Caki2 (cell line): ENCODE data around the gene TSEN15. TPM values are rescaled to one million over a fixed set of nuclear protein-coding genes. Genes with fewer than 3 reads are reported as not detected.

Experiments used
- DNase-seq: peaks from one replicate; pipeline ENCODE4 v3.0.0-alpha.2; 2015; ENCODE audit warnings: low read depth
- in situ Hi-C: cut with HindIII; loops from 2 replicates; pipeline ENCODE4 v1.10.0; 2016; ENCODE audit warnings: low sequenced_read_pairs, low pct_unique_long_range_greater_than_20kb, mixed read lengths
- total RNA-seq: library from RNA; depleted of rRNA; stranded (reverse); fragments of >200 nt; shearing (Covaris generic); gene quantifications from 2 replicates; pipeline ENCODE4 v1.2.3, GENCODE V29; 2014; ENCODE audit warnings: low replicate concordance

Gene TSEN15
- total RNA-seq, 1 experiment from 2014 or later, result 52.3 TPM

- in situ Hi-C loops, result no loop called here
- DNase-seq, result no peak
Observed at GRCh38 chr1:184048561-184049240, 2.8 kb upstream of the TSEN15 start.

- in situ Hi-C loops, result no loop called here
- no peak for DNase-seq
Observed at GRCh38 chr1:184049291-184049690, 2.2 kb upstream of the TSEN15 start.

DNA sequence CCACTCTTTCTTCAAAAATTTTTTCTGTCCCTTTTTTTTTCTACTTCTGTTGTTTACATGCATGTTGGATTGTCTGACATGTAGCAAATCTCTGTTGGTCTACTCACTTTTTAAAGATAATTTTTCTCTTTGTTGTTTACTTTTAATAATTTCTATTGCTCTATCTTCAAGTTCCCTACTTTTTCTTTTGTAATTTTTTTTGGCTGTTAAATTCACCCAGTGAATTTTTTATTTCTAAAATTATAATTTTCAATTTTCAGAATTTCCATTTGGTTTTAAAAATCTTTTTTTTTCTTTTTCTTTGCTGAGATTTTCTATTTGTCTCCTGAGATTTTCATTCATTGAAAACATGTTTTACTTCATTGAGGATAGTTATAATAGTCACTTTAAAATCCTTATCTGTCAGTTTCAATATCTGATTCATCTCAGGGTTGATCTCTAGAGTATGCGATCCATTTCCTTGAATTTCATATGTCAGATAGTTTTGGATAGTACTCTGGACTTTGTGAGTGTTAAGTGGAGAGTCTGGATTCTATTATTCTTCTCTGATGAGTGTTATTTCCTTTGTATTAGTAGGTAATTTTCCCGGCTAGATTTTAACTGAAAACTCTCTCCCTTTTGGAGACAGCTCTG, 1.6 kb upstream of the TSEN15 start:
- in situ Hi-C loops, result no loop called here

GRCh38 chr1:184050636-184051035, 894 bp upstream of the TSEN15 start:
- peak; percentile 11 for DNase-seq
- in situ Hi-C loops, result no loop called here

More for the DNA sequence above, 1.6 kb upstream of the TSEN15 start:
- DNase-seq, result no peak

- DNase-seq, result no peak
- in situ Hi-C loops, result no loop called here
Observed at GRCh38 chr1:184051138-184051484, 419 bp upstream of the TSEN15 start.

- in situ Hi-C loops, result no loop called here
Observed at GRCh38 chr1:184052194-184052559, 647 bp downstream of the TSEN15 start.

DNA sequence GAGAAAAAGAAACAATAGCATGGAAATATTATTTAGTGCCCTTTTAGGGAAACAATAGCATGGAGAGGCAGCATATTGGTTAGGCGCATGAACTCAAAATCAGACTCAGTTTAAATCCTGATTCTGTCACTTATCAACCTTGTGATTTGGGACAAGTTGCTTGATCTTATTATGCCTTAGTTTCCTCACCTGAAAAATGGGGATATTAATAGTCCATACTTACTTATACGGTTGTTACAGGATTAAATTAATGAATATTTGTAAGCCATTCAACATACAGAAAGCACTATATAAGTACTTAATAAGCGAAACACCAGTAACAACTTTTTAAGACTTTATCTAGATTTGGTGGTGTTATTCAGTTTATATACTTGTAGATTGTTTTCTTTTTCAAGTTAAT, 1.2 kb downstream of the TSEN15 start:
- DNase-seq, result no peak
- in situ Hi-C loops, result no loop called here

More at GRCh38 chr1:184052194-184052559, 647 bp downstream of the TSEN15 start:
- DNase-seq, result no peak

- in situ Hi-C loops, result no loop called here
Observed at GRCh38 chr1:184053881-184054280, 2.4 kb downstream of the TSEN15 start.

DNA sequence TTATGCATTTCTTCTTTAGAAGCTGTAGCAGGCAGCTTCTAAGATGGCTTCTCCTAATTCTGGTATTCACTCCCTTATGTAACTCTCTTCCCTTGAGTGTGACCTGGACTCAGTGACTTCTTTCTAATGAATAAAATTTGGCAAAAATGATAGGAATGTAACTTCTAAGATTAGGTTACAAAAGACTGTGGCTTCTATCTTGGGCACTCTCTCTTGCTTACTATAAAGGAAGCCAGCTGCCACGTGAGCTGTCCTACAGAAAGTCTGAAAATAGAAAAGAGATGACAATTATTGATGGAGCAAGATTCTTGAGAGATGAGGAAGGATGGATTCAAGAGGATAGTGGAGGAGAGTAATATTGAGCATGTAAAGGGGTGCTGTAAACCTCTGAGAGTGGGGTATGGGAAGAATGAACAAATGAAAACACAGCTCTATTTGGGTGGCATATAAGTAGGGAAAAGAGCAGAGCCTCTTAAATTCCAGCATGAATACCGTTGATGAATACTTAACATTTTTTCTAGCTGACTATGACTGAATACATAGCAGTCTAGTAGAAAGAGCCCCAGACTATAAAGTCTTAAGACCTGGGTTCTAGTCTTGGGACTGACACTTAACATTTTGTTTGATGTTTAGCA, 5.5 kb downstream of the TSEN15 start:
- DNase-seq, result peak; percentile 86
- in situ Hi-C loops, result no loop called here

More at GRCh38 chr1:184053881-184054280, 2.4 kb downstream of the TSEN15 start:
- DNase-seq, result no peak

GRCh38 chr1:184059887-184060286, 8.4 kb downstream of the TSEN15 start:
- in situ Hi-C loops, result no loop called here
- no peak for DNase-seq

GRCh38 chr1:184060316-184060715, 8.8 kb downstream of the TSEN15 start:
- no peak for DNase-seq
- in situ Hi-C loops, result no loop called here

GRCh38 chr1:184061396-184062003, 10.0 kb downstream of the TSEN15 start:
- in situ Hi-C loops, result no loop called here
- DNase-seq, result peak; percentile 8

GRCh38 chr1:184062640-184063286, 11.2 kb downstream of the TSEN15 start:
- no peak for DNase-seq
- in situ Hi-C loops, result no loop called here

DNA sequence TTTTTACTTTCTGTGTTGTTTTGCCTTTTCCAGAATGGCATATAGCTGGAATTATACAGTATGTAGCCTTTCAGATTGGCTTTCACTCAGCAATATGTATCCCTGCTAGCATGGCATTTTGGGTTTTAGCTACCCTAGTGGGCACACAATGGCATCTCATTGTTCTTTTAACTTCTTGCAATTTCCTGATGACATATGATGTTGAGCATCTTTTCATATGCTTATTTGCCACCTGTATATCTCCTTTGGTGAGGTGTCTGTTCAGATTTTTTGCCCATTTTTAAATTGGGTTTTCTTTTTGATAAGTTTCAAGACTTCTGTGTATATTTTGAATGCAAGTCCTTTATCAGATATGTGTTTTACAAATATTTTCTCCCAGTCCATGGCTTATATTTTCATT, 14.0 kb downstream of the TSEN15 start:
- in situ Hi-C loops, result no loop called here
- DNase-seq, result no peak

GRCh38 chr1:184068354-184068753, 16.8 kb downstream of the TSEN15 start:
- DNase-seq, result no peak
- in situ Hi-C loops, result no loop called here

- no peak for DNase-seq
- in situ Hi-C loops, result no loop called here
Observed at GRCh38 chr1:184069675-184070074, 18.1 kb downstream of the TSEN15 start.

DNA sequence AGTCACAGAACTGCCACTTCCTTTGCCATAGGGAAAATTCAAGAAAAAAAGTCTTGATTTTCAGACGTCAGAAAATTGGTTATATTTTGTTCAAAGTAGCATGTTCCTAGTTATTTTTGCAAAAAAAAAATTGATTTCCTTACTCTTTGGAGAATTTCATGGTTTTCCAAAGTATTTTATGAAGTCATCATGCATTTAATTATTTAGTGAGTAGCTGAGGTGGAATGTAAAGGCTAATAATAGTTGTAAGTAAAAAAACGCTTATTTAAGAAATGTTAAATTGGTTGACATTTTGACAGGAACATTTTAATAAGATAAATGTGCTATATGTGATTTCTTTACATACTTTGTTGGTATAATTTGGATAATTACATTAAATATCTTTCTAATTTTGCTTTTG, 20.8 kb downstream of the TSEN15 start:
- in situ Hi-C loops, result no loop called here
- no peak for DNase-seq

DNA sequence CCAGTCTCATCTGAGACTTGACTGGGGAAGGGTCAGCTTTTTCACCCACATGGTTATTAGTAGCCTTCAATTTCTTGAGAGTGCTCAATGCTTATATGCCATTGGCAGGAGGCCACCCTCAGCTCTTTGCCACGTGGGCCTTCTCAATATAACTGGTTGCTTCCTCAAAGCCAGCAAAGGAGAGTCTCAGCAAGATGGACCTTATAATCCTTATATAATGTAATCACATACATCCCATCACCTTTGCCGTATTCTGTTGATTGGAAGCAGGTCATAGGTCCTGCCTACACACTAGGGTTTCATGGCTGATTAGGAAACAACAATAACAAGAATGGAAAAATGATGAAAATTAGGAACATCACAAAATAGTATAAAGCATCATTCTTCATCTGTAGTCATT, 22.9 kb downstream of the TSEN15 start:
- DNase-seq, result no peak
- in situ Hi-C loops, result no loop called here
